H1 (cell line): ENCODE measurements around the gene SLC9C1. TPM values are rescaled to one million over a fixed set of nuclear protein-coding genes. Genes with fewer than 3 reads are reported as not detected.

Experiments used
- CTCF ChIA-PET: fragments of 300-600 bp; sonication (Branson Sonifier 250); formaldehyde crosslinking; loops from one replicate; lab custom pipeline; 2021; ENCODE audit not compliant: partially characterized antibody; lab: Charles Lee
- POLR2A ChIA-PET: fragments of 300-600 bp; sonication (Branson Sonifier 250); formaldehyde crosslinking; loops from one replicate; lab custom pipeline; 2021; ENCODE audit warnings: inconsistent platforms; ENCODE audit not compliant: partially characterized antibody; lab: Charles Lee
- DNase-seq, 2 experiments: peaks; one replicate each; pipeline versions ENCODE4 v3.0.0 to v3.0.0-alpha.2; 2010 to 2022; ENCODE audit warnings: low spot score in 2 of 2, low read depth in 1 of 2, mixed read lengths in 1 of 2
- FAIRE-seq: peaks from 2 replicates; lab custom pipeline; 2011; peaks lifted over from hg19 to GRCh38; lab: Jason Lieb, UNC
- H2AFZ ChIP-seq: 2 replicates; pipeline ENCODE4 v1.8.1; 2012; ENCODE audit warnings: low read length, inconsistent platforms
- H2AK5ac ChIP-seq: 2 replicates; pipeline ENCODE4 v1.6.1; 2013; ENCODE audit warnings: low read depth, low read length
- H2BK120ac ChIP-seq: replicated peaks from 2 replicates; pipeline ENCODE3; 2013; ENCODE audit warnings: low read depth, low read length, inconsistent platforms
- H2BK12ac ChIP-seq: 2 replicates; pipeline ENCODE4 v1.6.1; 2013; ENCODE audit warnings: low read depth, low read length
- H2BK15ac ChIP-seq: 2 replicates; pipeline ENCODE4 v1.6.1; 2013; ENCODE audit warnings: low read length
- H2BK20ac ChIP-seq: 2 replicates; pipeline ENCODE4 v1.6.1; 2013; ENCODE audit warnings: low read length
- H2BK5ac ChIP-seq: 2 replicates; pipeline ENCODE4 v1.6.1; 2013; ENCODE audit warnings: low read depth, low read length
- H3K14ac ChIP-seq: 2 replicates; pipeline ENCODE4 v1.6.1; 2013; ENCODE audit warnings: inconsistent platforms; ENCODE audit not compliant: insufficient read length
- H3K18ac ChIP-seq: 2 replicates; pipeline ENCODE4 v1.6.1; 2013; ENCODE audit warnings: low read length; ENCODE audit errors: extremely low read depth
- H3K23ac ChIP-seq: 2 replicates; pipeline ENCODE4 v1.6.1; 2013; ENCODE audit warnings: inconsistent platforms; ENCODE audit not compliant: insufficient read length
- H3K23me2 ChIP-seq: 2 replicates; pipeline ENCODE4 v1.6.1; 2013; ENCODE audit warnings: low read depth, low read length
- H3K27ac ChIP-seq: 2 replicates; pipeline ENCODE4 v1.6.1; 2011; ENCODE audit warnings: low read depth, low read length, inconsistent platforms
- H3K27me3 ChIP-seq, 4 experiments: replicated peaks in 1 of 4; 1 replicate in 1 of 4; 2 replicates in 3 of 4; pipeline versions ENCODE4 v1.6.1 to v1.8.1; 2011 to 2013; ENCODE audit warnings: low read length in 3 of 4, mild to moderate bottlenecking in 3 of 4, inconsistent platforms in 2 of 4, mixed read lengths in 2 of 4, moderate library complexity in 1 of 4; ENCODE audit not compliant: control insufficient read depth in 3 of 4, insufficient read depth in 3 of 4; ENCODE audit errors: extremely low read depth in 1 of 4
- H3K36me3 ChIP-seq, 4 experiments: 2 replicates each; pipeline versions ENCODE4 v1.6.1 to v1.8.1; 2011 to 2013; ENCODE audit warnings: mild to moderate bottlenecking in 4 of 4, low read length in 3 of 4, moderate library complexity in 2 of 4, control low read depth in 1 of 4, inconsistent platforms in 1 of 4; ENCODE audit not compliant: insufficient read depth in 4 of 4, control insufficient read depth in 2 of 4
- H3K4ac ChIP-seq: replicated peaks from 2 replicates; pipeline ENCODE3; 2013; ENCODE audit warnings: low read length, low read depth, mixed read lengths, inconsistent platforms; ENCODE audit not compliant: insufficient read length
- H3K4me1 ChIP-seq, 4 experiments: replicated peaks in 1 of 4; 1 replicate in 1 of 4; 2 replicates in 3 of 4; pipeline versions ENCODE4 v1.6.1 to v1.8.1; 2011 to 2013; ENCODE audit warnings: low read length in 3 of 4, inconsistent platforms in 2 of 4, mixed read lengths in 1 of 4; ENCODE audit not compliant: insufficient read depth in 4 of 4, control insufficient read depth in 3 of 4
- H3K4me2 ChIP-seq, 2 experiments: 2 replicates each; pipeline versions ENCODE4 v1.6.1 to v1.8.1; 2011 to 2013; ENCODE audit warnings: low read depth in 2 of 2, low read length in 2 of 2, control low read depth in 1 of 2, inconsistent platforms in 1 of 2, mild to moderate bottlenecking in 1 of 2; ENCODE audit not compliant: insufficient read depth in 1 of 2
- H3K4me3 ChIP-seq, 4 experiments: fragments of 200-600, 300-600 bp in 1 of 4; sonication (generic), shearing (Covaris generic), sonication (Bioruptor Twin) in 1 of 4; 2 replicates each; pipeline versions ENCODE4 v1.5.1 to v1.8.1; 2011 to 2016; ENCODE audit warnings: low read length in 4 of 4, low read depth in 3 of 4, control low read depth in 2 of 4, inconsistent platforms in 2 of 4, mild to moderate bottlenecking in 2 of 4, mixed read lengths in 1 of 4, moderate library complexity in 1 of 4; ENCODE audit not compliant: insufficient read depth in 2 of 4; ENCODE audit errors: extremely low read depth in 1 of 4
- H3K56ac ChIP-seq: replicated peaks from 2 replicates; pipeline ENCODE3; 2013; ENCODE audit warnings: low read depth, mild to moderate bottlenecking, mixed read lengths, low read length, inconsistent platforms; ENCODE audit not compliant: insufficient read length
- H3K79me1 ChIP-seq: 2 replicates; pipeline ENCODE4 v1.6.1; 2013; ENCODE audit warnings: low read depth, low read length, control low read depth
- H3K79me2 ChIP-seq, 2 experiments: 2 replicates each; pipeline versions ENCODE4 v1.6.1 to v1.8.1; 2012 to 2013; ENCODE audit warnings: low read length in 2 of 2, mild to moderate bottlenecking in 2 of 2, inconsistent platforms in 1 of 2; ENCODE audit not compliant: insufficient read depth in 2 of 2, control insufficient read depth in 1 of 2
- H3K9ac ChIP-seq, 4 experiments: replicated peaks in 1 of 4; 1 replicate in 1 of 4; 2 replicates in 3 of 4; pipeline versions ENCODE4 v1.6.1 to v1.8.1; 2011 to 2013; ENCODE audit warnings: low read depth in 3 of 4, low read length in 3 of 4, control low read depth in 2 of 4, mild to moderate bottlenecking in 2 of 4, moderate library complexity in 2 of 4, inconsistent platforms in 1 of 4; ENCODE audit errors: extremely low read depth in 1 of 4
- H3K9me3 ChIP-seq, 2 experiments: 2 replicates each; pipeline versions ENCODE4 v1.6.1 to v1.8.1; 2012 to 2013; ENCODE audit warnings: mild to moderate bottlenecking in 2 of 2, moderate library complexity in 2 of 2, control low read depth in 1 of 2, inconsistent platforms in 1 of 2, low read depth in 1 of 2, low read length in 1 of 2, mixed read lengths in 1 of 2; ENCODE audit not compliant: insufficient read depth in 2 of 2
- H4K20me1 ChIP-seq, 2 experiments: replicated peaks in 1 of 2; 2 replicates each; pipeline versions ENCODE3 to v1.8.1; 2011 to 2013; ENCODE audit warnings: inconsistent platforms in 2 of 2, low read length in 2 of 2, mild to moderate bottlenecking in 1 of 2; ENCODE audit not compliant: insufficient read depth in 2 of 2, control insufficient read depth in 1 of 2
- H4K5ac ChIP-seq: 2 replicates; pipeline ENCODE4 v1.6.1; 2013; ENCODE audit warnings: low read length, low read depth, mixed read lengths, inconsistent platforms; ENCODE audit not compliant: insufficient read length
- H4K8ac ChIP-seq: 2 replicates; pipeline ENCODE4 v1.8.0; 2013; ENCODE audit warnings: mild to moderate bottlenecking, moderate library complexity, low read length, inconsistent platforms; ENCODE audit not compliant: insufficient read depth; ENCODE audit errors: extremely low read depth
- H4K91ac ChIP-seq: replicated peaks from 2 replicates; pipeline ENCODE3; 2013; ENCODE audit warnings: low read length, mixed read lengths, inconsistent platforms; ENCODE audit not compliant: insufficient read length
- CTBP2 ChIP-seq: IDR thresholded peaks from 2 replicates; pipeline ENCODE4 v1.7.0; 2011; ENCODE audit warnings: borderline replicate concordance, mild to moderate bottlenecking, moderate library complexity, mixed read lengths, low read length; ENCODE audit not compliant: insufficient read depth, insufficient read length
- JUN ChIP-seq: IDR thresholded peaks from 2 replicates; pipeline ENCODE4 v1.6.1; 2011; ENCODE audit warnings: low read depth, mild to moderate bottlenecking, improper control_type of control experiment, low read length
- JUND ChIP-seq: IDR thresholded peaks from 2 replicates; pipeline ENCODE4 v1.6.1; 2011; ENCODE audit warnings: mild to moderate bottlenecking, improper control_type of control experiment, low read length
- MAFK ChIP-seq: IDR thresholded peaks from 2 replicates; pipeline ENCODE4 v1.6.1; 2012; ENCODE audit warnings: low read depth, mild to moderate bottlenecking, improper control_type of control experiment, low read length
- POLR2A ChIP-seq, 2 experiments: IDR thresholded peaks; 1 replicate in 1 of 2; 2 replicates in 1 of 2; pipeline ENCODE4 v1.6.1; 2011; ENCODE audit warnings: low read depth in 2 of 2, low read length in 2 of 2, mild to moderate bottlenecking in 2 of 2; ENCODE audit errors: control extremely low read depth in 1 of 2
- RFX5 ChIP-seq: IDR thresholded peaks from 2 replicates; pipeline ENCODE4 v1.6.1; 2011; ENCODE audit warnings: low read depth, low read length, improper control_type of control experiment, borderline replicate concordance
- ZNF274 ChIP-seq: IDR thresholded peaks from 2 replicates; pipeline ENCODE4 v1.7.0; 2012; ENCODE audit warnings: low read length, borderline replicate concordance; ENCODE audit errors: extremely low read depth
- WGBS, 2 experiments: shearing (Covaris generic) in 1 of 2; methylation state at CpG; one replicate each; pipeline versions ENCODE4 v1.1.6 to v1.1.7; 2013 to 2015; ENCODE audit warnings: low lambda C conversion rate in 2 of 2, mixed read lengths in 2 of 2, inconsistent platforms in 1 of 2, low coverage in 1 of 2, missing lambda C conversion rate in 1 of 2; ENCODE audit not compliant: insufficient replicate concordance in 2 of 2, insufficient coverage in 1 of 2, insufficient read length in 1 of 2; ENCODE audit errors: extremely low coverage in 1 of 2, missing lambda C conversion rate in 1 of 2; 5-methylcytosine and 5-hydroxymethylcytosine counted together
- polyA plus RNA-seq, 7 experiments: library from polyadenylated mRNA; depleted of rRNA in 3 of 7; stranded (reverse) in 5 of 7; unstranded in 2 of 7; fragments of >200 nt in 5 of 7; fragments of 200-250 nt in 2 of 7; gene quantifications; 1 replicate in 5 of 7; 2 replicates in 1 of 7; 4 replicates in 1 of 7; pipeline versions ENCODE4 v1.2.1 to v1.2.3, GENCODE V29; 2011 to 2013; ENCODE audit warnings: missing spikeins in 2 of 7, mixed read lengths in 2 of 7
- total RNA-seq: library from RNA; stranded (reverse); fragmentation: NEBNext Ultra II Directional; extraction: Animal tissue kit (Norgen Biotek cat#: 25700); gene quantifications from 2 replicates; pipeline ENCODE4 v1.2.1, GENCODE V29; 2021
- TF ChIP-seq, protein P1 (sequence below): IDR thresholded peaks from 2 replicates; pipeline ENCODE4 v1.6.1; 2012; ENCODE audit warnings: low read length, inconsistent platforms

The SLC9C1 gene
- total and polyA plus RNA-seq, 2 of the 8 experiments (the other 6 are each of a cell fraction or from before 2014, with no cell fraction given) = 0.15 to 0.24 TPM

DNA sequence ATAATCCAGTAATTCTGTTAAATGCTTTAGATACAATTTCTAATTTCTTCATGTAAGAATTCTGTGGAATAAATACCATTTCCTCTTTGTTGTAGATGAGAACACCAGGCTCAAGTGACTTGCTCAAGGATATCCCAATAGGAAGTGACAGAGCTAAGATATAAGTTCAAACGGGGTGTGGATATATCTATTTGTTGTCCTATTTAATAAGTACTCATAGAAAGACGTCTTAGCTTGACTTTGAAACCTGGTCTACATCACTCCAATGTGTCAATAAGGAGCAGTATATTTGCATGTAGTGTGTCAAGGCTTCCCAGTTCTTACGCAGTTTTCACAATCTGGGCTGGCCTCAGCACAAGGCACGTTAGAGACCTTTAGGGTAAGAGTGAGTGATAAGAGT lies 156.2 kb downstream of the SLC9C1 start:
- Histone ChIP-seq H3K79me2 (no peaks in the 10 kb centered on the region), H3K27ac (no peak overlapping the region), H3K36me3 (no peaks in the 10 kb centered on the region), H3K56ac (no peak overlapping the region), H3K9ac (no peak overlapping the region), H3K23ac (no peak overlapping the region), H4K20me1 (no peaks in the 10 kb centered on the region), H3K4ac (no peak overlapping the region), H4K5ac (no peak overlapping the region), H3K9me3 (no peaks in the 10 kb centered on the region), H2BK120ac (no peak overlapping the region), H3K23me2 (no peaks in the 10 kb centered on the region), H4K8ac (no peak overlapping the region), H3K4me2 (no peak overlapping the region), H4K91ac (no peak overlapping the region), H2BK15ac (no peak overlapping the region), H3K27me3 (no peaks in the 10 kb centered on the region), H2BK20ac (peak overlapping the region; percentile 83; the same call in 1 of the 2 replicates), H3K4me3 (no peak overlapping the region), H3K79me1 (no peaks in the 10 kb centered on the region), H3K18ac (no peak overlapping the region), H3K14ac (no peak overlapping the region), H3K4me1 (peaks cover 1 to 8% (median 3%) of the 10 kb centered on the region in 4 experiments; a peak in 4 of 7 replicates), H2BK12ac (no peak overlapping the region), H2AK5ac (no peak overlapping the region), H2BK5ac (no peak overlapping the region), H2AFZ (no peak overlapping the region)
- 79% methylated on average over 4 of the region's 4 CpGs; no CpG with 5 or more reads in 1 of the 2 experiments for WGBS, 2 experiments
- CTCF ChIA-PET = interaction anchor here (0.8 to 3.7 kb wide), 29 partner anchors 10 to 534 kb away, joined by 3 to 29 read pairs (median 4); partner anchors contain the start of genes CD200 and SLC9C1
- FAIRE-seq = peak; percentile 28
- no peak for DNase-seq
- TF ChIP-seq CTBP2 (no peak), JUN (no peak), POLR2A (IDR thresholded peaks at IDR 0.05; ENCODE audit: control extremely low read depth in 1 of 2, low read depth in 2 of 2, low read length in 2 of 2) (no peak), JUND (no peak), MAFK (no peak), RFX5 (no peak), ZNF274 (no peak)
- TF ChIP-seq, protein P1, sequence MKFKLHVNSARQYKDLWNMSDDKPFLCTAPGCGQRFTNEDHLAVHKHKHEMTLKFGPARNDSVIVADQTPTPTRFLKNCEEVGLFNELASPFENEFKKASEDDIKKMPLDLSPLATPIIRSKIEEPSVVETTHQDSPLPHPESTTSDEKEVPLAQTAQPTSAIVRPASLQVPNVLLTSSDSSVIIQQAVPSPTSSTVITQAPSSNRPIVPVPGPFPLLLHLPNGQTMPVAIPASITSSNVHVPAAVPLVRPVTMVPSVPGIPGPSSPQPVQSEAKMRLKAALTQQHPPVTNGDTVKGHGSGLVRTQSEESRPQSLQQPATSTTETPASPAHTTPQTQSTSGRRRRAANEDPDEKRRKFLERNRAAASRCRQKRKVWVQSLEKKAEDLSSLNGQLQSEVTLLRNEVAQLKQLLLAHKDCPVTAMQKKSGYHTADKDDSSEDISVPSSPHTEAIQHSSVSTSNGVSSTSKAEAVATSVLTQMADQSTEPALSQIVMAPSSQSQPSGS = no peak
- POLR2A ChIA-PET = interaction anchor here (1.3 kb wide), 1 partner anchor 26 kb away, joined by 4 read pairs; no protein-coding TSS in a partner anchor
